ENCODE data around the gene PSME1.

The PSME1 gene

GRCh38 chr14:24150567-24150966 is 14.6 kb downstream of the PSME1 start:
- TF ChIP-seq ZFX (IDR thresholded peaks at IDR 0.05; ENCODE audit: borderline replicate concordance) = no peak
- TF ChIP-seq, protein P1, sequence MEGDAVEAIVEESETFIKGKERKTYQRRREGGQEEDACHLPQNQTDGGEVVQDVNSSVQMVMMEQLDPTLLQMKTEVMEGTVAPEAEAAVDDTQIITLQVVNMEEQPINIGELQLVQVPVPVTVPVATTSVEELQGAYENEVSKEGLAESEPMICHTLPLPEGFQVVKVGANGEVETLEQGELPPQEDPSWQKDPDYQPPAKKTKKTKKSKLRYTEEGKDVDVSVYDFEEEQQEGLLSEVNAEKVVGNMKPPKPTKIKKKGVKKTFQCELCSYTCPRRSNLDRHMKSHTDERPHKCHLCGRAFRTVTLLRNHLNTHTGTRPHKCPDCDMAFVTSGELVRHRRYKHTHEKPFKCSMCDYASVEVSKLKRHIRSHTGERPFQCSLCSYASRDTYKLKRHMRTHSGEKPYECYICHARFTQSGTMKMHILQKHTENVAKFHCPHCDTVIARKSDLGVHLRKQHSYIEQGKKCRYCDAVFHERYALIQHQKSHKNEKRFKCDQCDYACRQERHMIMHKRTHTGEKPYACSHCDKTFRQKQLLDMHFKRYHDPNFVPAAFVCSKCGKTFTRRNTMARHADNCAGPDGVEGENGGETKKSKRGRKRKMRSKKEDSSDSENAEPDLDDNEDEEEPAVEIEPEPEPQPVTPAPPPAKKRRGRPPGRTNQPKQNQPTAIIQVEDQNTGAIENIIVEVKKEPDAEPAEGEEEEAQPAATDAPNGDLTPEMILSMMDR (IDR thresholded peaks at IDR 0.05) = no peak
- H3K27ac ChIP-seq = no peak overlapping the region

- no peak overlapping the region for H3K27ac ChIP-seq
- TF ChIP-seq ZFX (IDR thresholded peaks at IDR 0.05; ENCODE audit: borderline replicate concordance) = no peak
Observed at GRCh38 chr14:24150993-24151392, 15.0 kb downstream of the PSME1 start.

- no peak overlapping the region for H3K27ac ChIP-seq
- TF ChIP-seq, protein P1 (IDR thresholded peaks at IDR 0.05) = no peak
- no peak for TF ChIP-seq ZFX (IDR thresholded peaks at IDR 0.05; ENCODE audit: borderline replicate concordance)
Observed at GRCh38 chr14:24151404-24152080, 15.5 kb downstream of the PSME1 start.

GRCh38 chr14:24155100-24155499 is 19.1 kb downstream of the PSME1 start:
- H3K27ac ChIP-seq = no peak overlapping the region
- TF ChIP-seq, protein P1 (IDR thresholded peaks at IDR 0.05) = no peak
- no peak for TF ChIP-seq ZFX (IDR thresholded peaks at IDR 0.05; ENCODE audit: borderline replicate concordance)

GRCh38 chr14:24156840-24157239 is 20.8 kb downstream of the PSME1 start:
- H3K27ac ChIP-seq = no peak overlapping the region
- no peak for TF ChIP-seq ZFX (IDR thresholded peaks at IDR 0.05; ENCODE audit: borderline replicate concordance)
- TF ChIP-seq, protein P1 (IDR thresholded peaks at IDR 0.05) = no peak

- no peak for TF ChIP-seq ZFX (IDR thresholded peaks at IDR 0.05; ENCODE audit: borderline replicate concordance)
- TF ChIP-seq, protein P1 (IDR thresholded peaks at IDR 0.05) = no peak
Observed at GRCh38 chr14:24157331-24157730, 21.3 kb downstream of the PSME1 start.

GRCh38 chr14:24159777-24160498 is 23.9 kb downstream of the PSME1 start:
- no peak for TF ChIP-seq ZFX (IDR thresholded peaks at IDR 0.05; ENCODE audit: borderline replicate concordance)
- TF ChIP-seq, protein P1 (IDR thresholded peaks at IDR 0.05) = no peak
- peak overlapping the region; percentile 64 for H3K27ac ChIP-seq

More at GRCh38 chr14:24157331-24157730, 21.3 kb downstream of the PSME1 start:
- no peak overlapping the region for H3K27ac ChIP-seq
